Liver (tissue), 9 donors: Measurements from ENCODE around the gene ODC1. TPM values are rescaled to one million over a fixed set of nuclear protein-coding genes. Genes with fewer than 3 reads are reported as not detected.

Experiments
- DNase-seq: peaks from one replicate; pipeline ENCODE4 v3.0.0-alpha.2; 2017; ENCODE audit warnings: low spot score
- H3K27ac ChIP-seq, 2 donors: one replicate each; pipeline ENCODE4 v1.7.0; 2013; ENCODE audit warnings: inconsistent platforms in 2 of 2, low read length in 2 of 2, control low read depth in 1 of 2, low read depth in 1 of 2, mild to moderate bottlenecking in 1 of 2
- H3K27me3 ChIP-seq, 4 donors: one replicate each; pipeline versions ENCODE4 v1.6.1 to v1.7.0; 2013; ENCODE audit warnings: low read length in 3 of 4, inconsistent platforms in 1 of 4, mild to moderate bottlenecking in 1 of 4, moderate library complexity in 1 of 4; ENCODE audit not compliant: control insufficient read depth in 4 of 4, insufficient read depth in 4 of 4
- H3K36me3 ChIP-seq, 4 donors: one replicate each; pipeline versions ENCODE4 v1.6.1 to v1.7.0; 2013; ENCODE audit warnings: low read length in 3 of 4, mild to moderate bottlenecking in 3 of 4, low read depth in 1 of 4, moderate library complexity in 1 of 4; ENCODE audit not compliant: control insufficient read depth in 4 of 4, insufficient read depth in 3 of 4
- H3K4me1 ChIP-seq, 4 donors: one replicate each; pipeline versions ENCODE4 v1.6.1 to v1.7.0; 2013; ENCODE audit warnings: low read length in 3 of 4, mild to moderate bottlenecking in 3 of 4, moderate library complexity in 1 of 4; ENCODE audit not compliant: control insufficient read depth in 4 of 4, insufficient read depth in 4 of 4
- H3K4me3 ChIP-seq, 3 donors: one replicate each; pipeline versions ENCODE4 v1.6.1 to v1.7.0; 2013; ENCODE audit warnings: low read length in 3 of 3, control low read depth in 1 of 3, low read depth in 1 of 3, mild to moderate bottlenecking in 1 of 3
- H3K9ac ChIP-seq, 2 donors: one replicate each; pipeline ENCODE4 v1.7.0; 2013; ENCODE audit warnings: low read length in 2 of 2, mild to moderate bottlenecking in 2 of 2, moderate library complexity in 2 of 2, control low read depth in 1 of 2, low read depth in 1 of 2
- H3K9me3 ChIP-seq, 4 donors: one replicate each; pipeline versions ENCODE4 v1.6.1 to v1.7.0; 2013; ENCODE audit warnings: low read length in 3 of 4; ENCODE audit not compliant: control insufficient read depth in 4 of 4
- CTCF ChIP-seq: fragments of 150-350 bp; IDR thresholded peaks from 2 replicates; pipeline ENCODE4 v1.5.1; 2017; ENCODE audit warnings: improper control_type of control experiment, low read depth, low read length; ENCODE audit not compliant: missing input control
- EGR1 ChIP-seq, 2 donors: IDR thresholded peaks; 2 replicates each; pipeline ENCODE4 v1.6.1; 2016 to 2018; ENCODE audit warnings: antibody characterized with exemption in 2 of 2, low read depth in 2 of 2
- FOXA1 ChIP-seq: IDR thresholded peaks from 2 replicates; pipeline ENCODE4 v1.6.1; 2016; ENCODE audit warnings: antibody characterized with exemption
- FOXA2 ChIP-seq: IDR thresholded peaks from 2 replicates; pipeline ENCODE4 v1.6.1; 2016; ENCODE audit warnings: antibody characterized with exemption
- GABPA ChIP-seq, 2 donors: IDR thresholded peaks in 1 of 2; conservative IDR thresholded peaks in 1 of 2; 2 replicates each; pipeline ENCODE4 v1.6.1; 2016; ENCODE audit warnings: antibody characterized with exemption in 2 of 2, mild to moderate bottlenecking in 1 of 2, moderate library complexity in 1 of 2
- HNF4A ChIP-seq, 2 donors: conservative IDR thresholded peaks; 2 replicates each; pipeline ENCODE4 v1.6.1; 2016; ENCODE audit warnings: antibody characterized with exemption in 2 of 2, mild to moderate bottlenecking in 2 of 2
- HNF4G ChIP-seq: IDR thresholded peaks from 2 replicates; pipeline ENCODE4 v1.6.1; 2016; ENCODE audit warnings: antibody characterized with exemption
- JUND ChIP-seq, 2 donors: IDR thresholded peaks; 2 replicates each; pipeline ENCODE4 v1.6.1; 2016; ENCODE audit warnings: antibody characterized with exemption in 2 of 2
- MAX ChIP-seq: IDR thresholded peaks from 2 replicates; pipeline ENCODE4 v1.6.1; 2016; ENCODE audit warnings: antibody characterized with exemption
- NR2F2 ChIP-seq: IDR thresholded peaks from 2 replicates; pipeline ENCODE4 v1.6.1; 2016; ENCODE audit warnings: antibody characterized with exemption
- RAD21 ChIP-seq, 2 donors: IDR thresholded peaks; 2 replicates each; pipeline ENCODE4 v1.6.1; 2016; ENCODE audit warnings: antibody characterized with exemption in 2 of 2, mild to moderate bottlenecking in 2 of 2
- REST ChIP-seq: IDR thresholded peaks from 2 replicates; pipeline ENCODE4 v1.6.1; 2016; ENCODE audit warnings: antibody characterized with exemption, mild to moderate bottlenecking
- RXRA ChIP-seq, 2 donors: IDR thresholded peaks; 2 replicates each; pipeline ENCODE4 v1.6.1; 2017 to 2018; ENCODE audit warnings: antibody characterized with exemption in 2 of 2, mild to moderate bottlenecking in 1 of 2
- SP1 ChIP-seq: IDR thresholded peaks from 2 replicates; pipeline ENCODE4 v1.6.1; 2018; ENCODE audit warnings: antibody characterized with exemption, mild to moderate bottlenecking
- TAF1 ChIP-seq: conservative IDR thresholded peaks from 2 replicates; pipeline ENCODE4 v1.6.1; 2016; ENCODE audit warnings: antibody characterized with exemption, mild to moderate bottlenecking
- YY1 ChIP-seq: IDR thresholded peaks from 2 replicates; pipeline ENCODE4 v1.6.1; 2016; ENCODE audit warnings: antibody characterized with exemption, mild to moderate bottlenecking
- ZBTB33 ChIP-seq: IDR thresholded peaks from 2 replicates; pipeline ENCODE4 v1.6.1; 2016; ENCODE audit warnings: antibody characterized with exemption
- WGBS: extraction: QIAGEN DNeasy Blood & Tissue Kit; methylation state at CpG from one replicate; pipeline ENCODE4 v1.1.7; 2013; 5-methylcytosine and 5-hydroxymethylcytosine counted together
- polyA plus RNA-seq, 2 donors: library from polyadenylated mRNA; stranded (reverse) in 1 of 2; unstranded in 1 of 2; fragments of 200-250 nt in 1 of 2; fragments of >200 nt in 1 of 2; fragmentation: Nextera tagmentation in 1 of 2; extraction: Ambion mirVana in 1 of 2; gene quantifications; one replicate each; pipeline versions ENCODE4 v1.2.1 to v1.2.3, GENCODE V29; 2013 to 2015
- total RNA-seq, 2 donors: library from RNA; depleted of rRNA; stranded (reverse); fragments of >200 nt; gene quantifications; one replicate each; pipeline ENCODE4 v1.2.3, GENCODE V29; 2014
- TF ChIP-seq, protein P1 (sequence below): IDR thresholded peaks from 2 replicates; pipeline ENCODE4 v1.6.1; 2016; ENCODE audit warnings: antibody characterized with exemption
- donor health status: healthy.
- donor health status: healthy.
- donor health status: healthy.
- donor health status: healthy.
- donor health status: healthy.

The ODC1 gene
- total and polyA plus RNA-seq, 4 donors: 8.3 to 75.8 (median 48.1) TPM

- peak overlapping the region; percentile 55 to 61 for H3K9ac ChIP-seq
These were observed 1.9 kb upstream of the ODC1 start for GRCh38 chr2:10449838-10450691.

More at GRCh38 chr2:10449838-10450691, 1.9 kb upstream of the ODC1 start:
- H3K9me3 ChIP-seq: no peaks in the 10 kb centered on the region
- H3K4me1 ChIP-seq: peaks cover 5 to 48% (median 30%) of the 10 kb centered on the region in 4 donors
- peak overlapping the region; percentile 68 to 90 (median 81) for H3K4me3 ChIP-seq
- WGBS: 43% methylated on average over 22 of the region's 22 CpGs
- no peak for DNase-seq
- H3K27me3 ChIP-seq: no peaks in the 10 kb centered on the region
- no peaks in the 10 kb centered on the region for H3K36me3 ChIP-seq
- TF ChIP-seq RXRA (IDR thresholded peaks at IDR 0.05) (peak; percentile 37 to 67), HNF4A (conservative IDR thresholded peaks at IDR 0.05) (peak; percentile 88 to 89), FOXA1 (no peak), NR2F2 (no peak), GABPA (IDR thresholded peaks at IDR 0.05 in 1 of 2, conservative IDR thresholded peaks at IDR 0.05 in 1 of 2) (peak; percentile 58 to 87), FOXA2 (no peak), CTCF (no peak), YY1 (peak; percentile 69), HNF4G (peak; percentile 74), ZBTB33 (no peak), REST (peak; percentile 86), TAF1 (peak; percentile 97), JUND (IDR thresholded peaks at IDR 0.05) (peak; percentile 54 to 59), SP1 (peak; percentile 84), EGR1 (IDR thresholded peaks at IDR 0.05; ENCODE audit: low read depth in 2 of 2) (peak; percentile 66 to 98), RAD21 (IDR thresholded peaks at IDR 0.05) (peak in 1 of 2 donors; percentile 25), MAX (peak; percentile 97)
- TF ChIP-seq, protein P1, sequence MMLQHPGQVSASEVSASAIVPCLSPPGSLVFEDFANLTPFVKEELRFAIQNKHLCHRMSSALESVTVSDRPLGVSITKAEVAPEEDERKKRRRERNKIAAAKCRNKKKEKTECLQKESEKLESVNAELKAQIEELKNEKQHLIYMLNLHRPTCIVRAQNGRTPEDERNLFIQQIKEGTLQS: peak; percentile 96
- peak overlapping the region; percentile 99 for H3K27ac ChIP-seq
